Measurements from ENCODE around the gene TTC23.
A peak's percentile ranks its signal among the peaks of the same experiment; 100 is the strongest.
"Not testable (repeated sequence)": the region's sequence is repeated elsewhere in the genome, so short reads cannot be mapped to it uniquely, and the experiment has no call there.

Gene TTC23

GRCh38 chr15:99248000-99248715, 1.2 kb downstream of the TTC23 start:
- peak overlapping the region; percentile 85; the same call in 1 of the 2 replicates for H3K9ac ChIP-seq (ENCODE audit: low read depth, low read length)
- H3K27me3 ChIP-seq (ENCODE audit: insufficient read depth, low read length) = peaks cover 12% of the 10 kb centered on the region
- no peak overlapping the region for H3K27ac ChIP-seq (ENCODE audit: low read length)
- H3K4me3 ChIP-seq (ENCODE audit: low read length) = peak overlapping the region; percentile 79
- H3K4me1 ChIP-seq (ENCODE audit: insufficient read depth, low read length) = peaks cover 7% of the 10 kb centered on the region; the same call in 1 of the 2 replicates
- H3K36me3 ChIP-seq (ENCODE audit: insufficient read depth, low read depth, low read length) = no peaks in the 10 kb centered on the region
- H3K9me3 ChIP-seq (ENCODE audit: insufficient read depth, low read depth, low read length) = no peaks in the 10 kb centered on the region

GRCh38 chr15:99247062-99247461, 2.3 kb downstream of the TTC23 start:
- H3K9ac ChIP-seq (ENCODE audit: low read depth, low read length) = no peak overlapping the region
- peaks cover 5% of the 10 kb centered on the region for H3K27me3 ChIP-seq (ENCODE audit: insufficient read depth, low read length)
- peaks cover 7% of the 10 kb centered on the region; the same call in 1 of the 2 replicates for H3K4me1 ChIP-seq (ENCODE audit: insufficient read depth, low read length)
- no peak overlapping the region for H3K27ac ChIP-seq (ENCODE audit: low read length)
- H3K36me3 ChIP-seq (ENCODE audit: insufficient read depth, low read depth, low read length) = no peaks in the 10 kb centered on the region
- H3K9me3 ChIP-seq (ENCODE audit: insufficient read depth, low read depth, low read length) = no peaks in the 10 kb centered on the region
- H3K4me3 ChIP-seq (ENCODE audit: low read length) = no peak overlapping the region

- Histone ChIP-seq H3K36me3 (ENCODE audit: insufficient read depth, low read depth, low read length) (no peaks in the 10 kb centered on the region; the same call in 1 of the 2 replicates), H3K27ac (ENCODE audit: low read length) (no peak overlapping the region), H3K27me3 (ENCODE audit: insufficient read depth, low read length) (no peaks in the 10 kb centered on the region), H3K4me1 (ENCODE audit: insufficient read depth, low read length) (peaks cover 5% of the 10 kb centered on the region; the same call in 1 of the 2 replicates), H3K4me3 (ENCODE audit: low read length) (no peak overlapping the region), H3K9me3 (ENCODE audit: insufficient read depth, low read depth, low read length) (no peaks in the 10 kb centered on the region), H3K9ac (ENCODE audit: low read depth, low read length) (no peak overlapping the region)
Measured at GRCh38 chr15:99244306-99244705, 5.1 kb downstream of the TTC23 start.

GRCh38 chr15:99241752-99242151, 7.6 kb downstream of the TTC23 start:
- Histone ChIP-seq H3K36me3 (ENCODE audit: insufficient read depth, low read depth, low read length) (no peaks in the 10 kb centered on the region; the same call in 1 of the 2 replicates), H3K4me3 (ENCODE audit: low read length) (no peak overlapping the region), H3K27me3 (ENCODE audit: insufficient read depth, low read length) (no peaks in the 10 kb centered on the region), H3K27ac (ENCODE audit: low read length) (no peak overlapping the region), H3K4me1 (ENCODE audit: insufficient read depth, low read length) (no peaks in the 10 kb centered on the region), H3K9ac (ENCODE audit: low read depth, low read length) (no peak overlapping the region), H3K9me3 (ENCODE audit: insufficient read depth, low read depth, low read length) (no peaks in the 10 kb centered on the region)

GRCh38 chr15:99239545-99240198, 9.7 kb downstream of the TTC23 start:
- H3K9ac ChIP-seq (ENCODE audit: low read depth, low read length) = no peak overlapping the region
- H3K27ac ChIP-seq (ENCODE audit: low read length) = no peak overlapping the region
- H3K4me1 ChIP-seq (ENCODE audit: insufficient read depth, low read length) = no peaks in the 10 kb centered on the region
- H3K27me3 ChIP-seq (ENCODE audit: insufficient read depth, low read length) = no peaks in the 10 kb centered on the region
- no peak overlapping the region for H3K4me3 ChIP-seq (ENCODE audit: low read length)
- H3K9me3 ChIP-seq (ENCODE audit: insufficient read depth, low read depth, low read length) = no peaks in the 10 kb centered on the region
- no peaks in the 10 kb centered on the region; the same call in 1 of the 2 replicates for H3K36me3 ChIP-seq (ENCODE audit: insufficient read depth, low read depth, low read length)

- Histone ChIP-seq H3K9me3 (ENCODE audit: insufficient read depth, low read depth, low read length) (no peaks in the 10 kb centered on the region), H3K27ac (ENCODE audit: low read length) (no peak overlapping the region), H3K36me3 (ENCODE audit: insufficient read depth, low read depth, low read length) (no peaks in the 10 kb centered on the region; the same call in 1 of the 2 replicates), H3K4me3 (ENCODE audit: low read length) (no peak overlapping the region), H3K27me3 (ENCODE audit: insufficient read depth, low read length) (no peaks in the 10 kb centered on the region), H3K4me1 (ENCODE audit: insufficient read depth, low read length) (no peaks in the 10 kb centered on the region), H3K9ac (ENCODE audit: low read depth, low read length) (no peak overlapping the region)
Measured at GRCh38 chr15:99238849-99239248, 10.5 kb downstream of the TTC23 start.

GRCh38 chr15:99234160-99234559, 15.2 kb downstream of the TTC23 start:
- H3K27ac ChIP-seq (ENCODE audit: low read length); H3K9ac ChIP-seq (ENCODE audit: low read depth, low read length); H3K4me1 ChIP-seq (ENCODE audit: insufficient read depth, low read length); H3K36me3 ChIP-seq (ENCODE audit: insufficient read depth, low read depth, low read length); H3K4me3 ChIP-seq (ENCODE audit: low read length); H3K9me3 ChIP-seq (ENCODE audit: insufficient read depth, low read depth, low read length); H3K27me3 ChIP-seq (ENCODE audit: insufficient read depth, low read length): not testable (repeated sequence)

GRCh38 chr15:99232740-99233139, 16.6 kb downstream of the TTC23 start:
- Histone ChIP-seq H3K36me3 (ENCODE audit: insufficient read depth, low read depth, low read length) (peaks cover 7% of the 10 kb centered on the region), H3K4me3 (ENCODE audit: low read length) (no peak overlapping the region), H3K4me1 (ENCODE audit: insufficient read depth, low read length) (no peaks in the 10 kb centered on the region), H3K9ac (ENCODE audit: low read depth, low read length) (no peak overlapping the region), H3K27me3 (ENCODE audit: insufficient read depth, low read length) (no peaks in the 10 kb centered on the region), H3K9me3 (ENCODE audit: insufficient read depth, low read depth, low read length) (no peaks in the 10 kb centered on the region), H3K27ac (ENCODE audit: low read length) (no peak overlapping the region)

GRCh38 chr15:99230867-99231266, 18.5 kb downstream of the TTC23 start:
- Histone ChIP-seq H3K36me3 (ENCODE audit: insufficient read depth, low read depth, low read length) (peaks cover 16% of the 10 kb centered on the region), H3K9me3 (ENCODE audit: insufficient read depth, low read depth, low read length) (no peaks in the 10 kb centered on the region), H3K9ac (ENCODE audit: low read depth, low read length) (no peak overlapping the region), H3K4me1 (ENCODE audit: insufficient read depth, low read length) (no peaks in the 10 kb centered on the region), H3K27me3 (ENCODE audit: insufficient read depth, low read length) (no peaks in the 10 kb centered on the region), H3K27ac (ENCODE audit: low read length) (no peak overlapping the region), H3K4me3 (ENCODE audit: low read length) (no peak overlapping the region)

- H3K4me1 ChIP-seq (ENCODE audit: insufficient read depth, low read length) = no peaks in the 10 kb centered on the region
Measured at GRCh38 chr15:99228120-99228770, 21.1 kb downstream of the TTC23 start.

GRCh38 chr15:99226802-99227201, 22.6 kb downstream of the TTC23 start:
- Histone ChIP-seq H3K27me3 (ENCODE audit: insufficient read depth, low read length) (no peaks in the 10 kb centered on the region), H3K36me3 (ENCODE audit: insufficient read depth, low read depth, low read length) (peaks cover 20% of the 10 kb centered on the region), H3K27ac (ENCODE audit: low read length) (no peak overlapping the region), H3K9me3 (ENCODE audit: insufficient read depth, low read depth, low read length) (no peaks in the 10 kb centered on the region), H3K4me1 (ENCODE audit: insufficient read depth, low read length) (no peaks in the 10 kb centered on the region), H3K4me3 (ENCODE audit: low read length) (no peak overlapping the region), H3K9ac (ENCODE audit: low read depth, low read length) (no peak overlapping the region)

More at GRCh38 chr15:99228120-99228770, 21.1 kb downstream of the TTC23 start:
- peaks cover 16% of the 10 kb centered on the region; the same call in 1 of the 2 replicates for H3K36me3 ChIP-seq (ENCODE audit: insufficient read depth, low read depth, low read length)
- no peak overlapping the region for H3K27ac ChIP-seq (ENCODE audit: low read length)
- H3K4me3 ChIP-seq (ENCODE audit: low read length) = no peak overlapping the region
- H3K9ac ChIP-seq (ENCODE audit: low read depth, low read length) = no peak overlapping the region
- H3K27me3 ChIP-seq (ENCODE audit: insufficient read depth, low read length) = no peaks in the 10 kb centered on the region
- H3K9me3 ChIP-seq (ENCODE audit: insufficient read depth, low read depth, low read length) = no peaks in the 10 kb centered on the region

Data from iPS-20b (cell line).